IgD-negative memory B cell (primary cell): Measurements from ENCODE around the gene RCOR1. TPM values are rescaled to one million over a fixed set of nuclear protein-coding genes. Genes with fewer than 3 reads are reported as not detected.

ENCODE experiments used
- H3K27ac Mint-ChIP-seq, 3 donors: one replicate each; pipeline ENCODE4 v1.8.0; 2020 to 2022; ENCODE audit warnings: mild to moderate bottlenecking in 3 of 3, mixed read lengths in 3 of 3, moderate library complexity in 1 of 3
- H3K27me3 Mint-ChIP-seq: one replicate; pipeline ENCODE4 v1.8.0; 2021; ENCODE audit warnings: mixed read lengths
- H3K36me3 Mint-ChIP-seq: one replicate; pipeline ENCODE4 v1.8.0; 2020; ENCODE audit warnings: mild to moderate bottlenecking, mixed read lengths
- H3K4me1 Mint-ChIP-seq, 3 donors: one replicate each; pipeline ENCODE4 v1.8.0; 2020 to 2022; ENCODE audit warnings: mixed read lengths in 3 of 3, mild to moderate bottlenecking in 1 of 3
- H3K4me3 Mint-ChIP-seq, 4 donors: one replicate each; pipeline ENCODE4 v1.8.0; 2020 to 2022; ENCODE audit warnings: mild to moderate bottlenecking in 4 of 4, mixed read lengths in 4 of 4, moderate library complexity in 3 of 4
- H3K9me3 Mint-ChIP-seq, 3 donors: one replicate each; pipeline ENCODE4 v1.8.0; 2020 to 2021; ENCODE audit warnings: mixed read lengths in 3 of 3, mild to moderate bottlenecking in 1 of 3
- polyA plus RNA-seq: library from polyadenylated mRNA; unstranded; fragments of 300-500 nt; fragmentation: Illumina TruSeq; gene quantifications from one replicate; pipeline ENCODE4 v1.2.3, GENCODE V29; 2021

RCOR1 gene
- polyA plus RNA-seq, 1 donor from 2014 or later, result 1.2 TPM

GRCh38 chr14:102654298-102654697 is 61.8 kb downstream of the RCOR1 start:
- Mint-ChIP-seq H3K27ac (no peak overlapping the region), H3K4me3 (no peak overlapping the region), H3K27me3 (no peaks in the 10 kb centered on the region), H3K36me3 (peaks cover 3% of the 10 kb centered on the region), H3K9me3 (peaks cover 0 to 2% (median 0%) of the 10 kb centered on the region in 3 donors), H3K4me1 (peaks cover 23 to 34% (median 29%) of the 10 kb centered on the region in 3 donors)

- H3K36me3 Mint-ChIP-seq, result peaks cover 3% of the 10 kb centered on the region
Measured at GRCh38 chr14:102655137-102655536, 62.7 kb downstream of the RCOR1 start.

GRCh38 chr14:102659797-102660196 is 67.3 kb downstream of the RCOR1 start:
- Mint-ChIP-seq H3K4me1 (peaks cover 20 to 28% (median 23%) of the 10 kb centered on the region in 3 donors), H3K27ac (no peak overlapping the region), H3K27me3 (no peaks in the 10 kb centered on the region), H3K9me3 (no peaks in the 10 kb centered on the region), H3K36me3 (peaks cover 5% of the 10 kb centered on the region), H3K4me3 (no peak overlapping the region)

More at GRCh38 chr14:102655137-102655536, 62.7 kb downstream of the RCOR1 start:
- peak overlapping the region in 1 of 4 donors; percentile 5 for H3K4me3 Mint-ChIP-seq
- H3K4me1 Mint-ChIP-seq, result peaks cover 22 to 31% (median 30%) of the 10 kb centered on the region in 3 donors
- no peaks in the 10 kb centered on the region for H3K27me3 Mint-ChIP-seq
- peaks cover 0 to 2% (median 0%) of the 10 kb centered on the region in 3 donors for H3K9me3 Mint-ChIP-seq
- H3K27ac Mint-ChIP-seq, result no peak overlapping the region

- no peaks in the 10 kb centered on the region for H3K9me3 Mint-ChIP-seq
- peaks cover 26 to 31% (median 28%) of the 10 kb centered on the region in 3 donors for H3K4me1 Mint-ChIP-seq
- no peak overlapping the region for H3K4me3 Mint-ChIP-seq
- no peaks in the 10 kb centered on the region for H3K27me3 Mint-ChIP-seq
- peaks cover 2% of the 10 kb centered on the region for H3K36me3 Mint-ChIP-seq
- H3K27ac Mint-ChIP-seq, result peak overlapping the region in 1 of 3 donors; percentile 5
Measured at GRCh38 chr14:102661614-102662013, 69.2 kb downstream of the RCOR1 start.

- H3K9me3 Mint-ChIP-seq, result no peaks in the 10 kb centered on the region
- H3K27me3 Mint-ChIP-seq, result no peaks in the 10 kb centered on the region
- no peak overlapping the region for H3K27ac Mint-ChIP-seq
- H3K36me3 Mint-ChIP-seq, result peaks cover 3% of the 10 kb centered on the region
- peak overlapping the region in 1 of 4 donors; percentile 32 for H3K4me3 Mint-ChIP-seq
- peaks cover 32 to 35% (median 33%) of the 10 kb centered on the region in 3 donors for H3K4me1 Mint-ChIP-seq
Measured at GRCh38 chr14:102662636-102663430, 70.4 kb downstream of the RCOR1 start.

GRCh38 chr14:102663440-102663839 is 71.0 kb downstream of the RCOR1 start:
- Mint-ChIP-seq H3K9me3 (no peaks in the 10 kb centered on the region), H3K27ac (no peak overlapping the region), H3K36me3 (peaks cover 4% of the 10 kb centered on the region), H3K27me3 (no peaks in the 10 kb centered on the region), H3K4me1 (peaks cover 36 to 38% (median 38%) of the 10 kb centered on the region in 3 donors), H3K4me3 (no peak overlapping the region)

GRCh38 chr14:102665621-102666020 is 73.2 kb downstream of the RCOR1 start:
- peaks cover 5% of the 10 kb centered on the region for H3K36me3 Mint-ChIP-seq
- H3K27ac Mint-ChIP-seq, result no peak overlapping the region
- no peaks in the 10 kb centered on the region for H3K9me3 Mint-ChIP-seq
- no peak overlapping the region for H3K4me3 Mint-ChIP-seq
- no peaks in the 10 kb centered on the region for H3K27me3 Mint-ChIP-seq
- peaks cover 39 to 43% (median 41%) of the 10 kb centered on the region in 3 donors for H3K4me1 Mint-ChIP-seq

GRCh38 chr14:102666635-102667034 is 74.2 kb downstream of the RCOR1 start:
- H3K27ac Mint-ChIP-seq, result no peak overlapping the region
- no peaks in the 10 kb centered on the region for H3K9me3 Mint-ChIP-seq
- H3K36me3 Mint-ChIP-seq, result peaks cover 5% of the 10 kb centered on the region
- H3K4me1 Mint-ChIP-seq, result peaks cover 40 to 50% (median 42%) of the 10 kb centered on the region in 3 donors
- peak overlapping the region in 1 of 4 donors; percentile 39 for H3K4me3 Mint-ChIP-seq
- H3K27me3 Mint-ChIP-seq, result no peaks in the 10 kb centered on the region

GRCh38 chr14:102667703-102668102 is 75.3 kb downstream of the RCOR1 start:
- H3K27ac Mint-ChIP-seq, result peak overlapping the region in 1 of 3 donors; percentile 54
- H3K27me3 Mint-ChIP-seq, result no peaks in the 10 kb centered on the region

GRCh38 chr14:102668291-102668873 is 75.9 kb downstream of the RCOR1 start:
- Mint-ChIP-seq H3K36me3 (peaks cover 5% of the 10 kb centered on the region), H3K27ac (no peak overlapping the region), H3K4me3 (peak overlapping the region in 1 of 4 donors; percentile 53), H3K9me3 (peaks cover 0 to 6% (median 0%) of the 10 kb centered on the region in 3 donors), H3K27me3 (no peaks in the 10 kb centered on the region), H3K4me1 (peaks cover 39 to 47% (median 43%) of the 10 kb centered on the region in 3 donors)

More at GRCh38 chr14:102667703-102668102, 75.3 kb downstream of the RCOR1 start:
- Mint-ChIP-seq H3K36me3 (peaks cover 3% of the 10 kb centered on the region), H3K4me3 (peak overlapping the region in 1 of 4 donors; percentile 53), H3K9me3 (peaks cover 0 to 4% (median 0%) of the 10 kb centered on the region in 3 donors), H3K4me1 (peaks cover 42 to 52% (median 46%) of the 10 kb centered on the region in 3 donors)

- Mint-ChIP-seq H3K4me1 (peaks cover 36 to 38% (median 37%) of the 10 kb centered on the region in 3 donors), H3K4me3 (no peak overlapping the region), H3K27ac (peak overlapping the region in 1 of 3 donors; percentile 65), H3K36me3 (peaks cover 9% of the 10 kb centered on the region), H3K9me3 (peaks cover 0 to 6% (median 0%) of the 10 kb centered on the region in 3 donors), H3K27me3 (no peaks in the 10 kb centered on the region)
Measured at GRCh38 chr14:102671410-102671809, 79.0 kb downstream of the RCOR1 start.

GRCh38 chr14:102672410-102672960 is 80.0 kb downstream of the RCOR1 start:
- H3K36me3 Mint-ChIP-seq, result peaks cover 9% of the 10 kb centered on the region
- peaks cover 0 to 6% (median 0%) of the 10 kb centered on the region in 3 donors for H3K9me3 Mint-ChIP-seq
- no peak overlapping the region for H3K27ac Mint-ChIP-seq
- H3K27me3 Mint-ChIP-seq, result no peaks in the 10 kb centered on the region
- no peak overlapping the region for H3K4me3 Mint-ChIP-seq
- peaks cover 32 to 37% (median 34%) of the 10 kb centered on the region in 3 donors for H3K4me1 Mint-ChIP-seq

- Mint-ChIP-seq H3K27me3 (no peaks in the 10 kb centered on the region), H3K27ac (peak overlapping the region in 1 of 3 donors; percentile 26), H3K4me1 (peaks cover 17 to 24% (median 20%) of the 10 kb centered on the region in 3 donors), H3K9me3 (peaks cover 0 to 6% (median 0%) of the 10 kb centered on the region in 3 donors), H3K4me3 (no peak overlapping the region), H3K36me3 (peaks cover 6% of the 10 kb centered on the region)
Measured at GRCh38 chr14:102675396-102675795, 82.9 kb downstream of the RCOR1 start.

GRCh38 chr14:102678394-102678793 is 85.9 kb downstream of the RCOR1 start:
- Mint-ChIP-seq H3K4me3 (no peak overlapping the region), H3K4me1 (peaks cover 7 to 13% (median 9%) of the 10 kb centered on the region in 3 donors), H3K9me3 (no peaks in the 10 kb centered on the region), H3K36me3 (peaks cover 3% of the 10 kb centered on the region), H3K27me3 (no peaks in the 10 kb centered on the region), H3K27ac (no peak overlapping the region)
